Measurements from ENCODE around the gene ONECUT2.
"Not testable (repeated sequence)": the region's sequence is repeated elsewhere in the genome, so short reads cannot be mapped to it uniquely, and the experiment has no call there.

The ONECUT2 gene

DNA sequence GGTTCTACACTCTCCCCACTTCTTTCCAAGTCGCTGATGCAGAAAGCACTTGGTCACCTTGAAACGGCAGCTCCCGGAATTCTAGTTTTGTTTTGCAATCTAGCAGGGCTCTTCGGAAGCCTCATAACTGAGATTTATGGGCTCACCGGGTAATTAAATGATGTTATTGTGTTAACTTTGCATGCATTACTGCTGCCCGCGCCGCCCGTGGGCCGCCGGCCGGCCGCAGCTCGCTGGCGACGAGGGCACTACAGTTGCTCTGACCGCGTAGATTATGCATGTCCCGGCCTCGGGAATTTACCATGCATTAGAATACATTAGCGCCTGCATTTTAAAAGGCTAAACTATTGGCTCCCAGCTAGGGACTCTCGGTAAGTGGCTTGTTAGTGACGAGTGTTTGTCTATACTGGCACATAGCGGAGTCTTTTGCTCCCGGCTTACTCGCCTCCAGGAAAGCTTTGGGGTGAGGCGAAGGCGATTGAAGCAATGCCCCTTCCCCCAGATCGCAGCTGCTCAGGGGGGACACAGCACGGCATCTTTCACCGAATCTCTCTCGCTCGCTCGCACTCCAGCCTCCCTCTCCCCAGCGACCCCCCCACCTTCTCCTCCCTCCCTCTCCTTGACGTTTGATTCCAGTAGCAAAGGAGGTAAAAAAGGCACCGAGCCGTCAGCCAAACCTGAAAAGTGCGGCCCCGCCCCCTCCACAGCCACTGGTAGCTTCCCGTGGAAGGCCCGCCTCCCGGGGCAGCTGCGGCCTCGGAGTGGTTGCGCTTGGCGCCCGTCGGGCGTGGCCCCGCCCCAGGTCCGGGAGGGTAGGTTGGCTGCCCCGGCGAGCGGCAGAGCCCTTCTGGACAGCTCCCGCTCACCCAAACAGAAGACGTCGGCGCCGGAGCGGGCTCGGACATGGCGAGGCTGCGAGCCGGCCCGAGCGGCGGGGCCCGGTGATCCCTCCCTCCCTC is at the start of gene ONECUT2:
Gene ONECUT2, plus strand, starts transcription at position 839 of the 959 bp plus-strand sequence. CDS start 343 bp downstream, outside the sequence.
- Mint-ChIP-seq H3K27ac (peak within 1 kb of the TSS; percentile 73), H3K36me3 (ENCODE audit: low read depth) (peaks cover 3% of the 10 kb centered on the region), H3K4me1 (ENCODE audit: low read depth) (peaks cover 2% of the 10 kb centered on the region), H3K27me3 (ENCODE audit: low read depth) (peaks cover 88% of the 10 kb centered on the region), H3K4me3 (peak within 1 kb of the TSS; percentile 50), H3K9me3 (peaks cover 4% of the 10 kb centered on the region)
- DNase-seq (ENCODE audit: low spot score) = peak; percentile 25

DNA sequence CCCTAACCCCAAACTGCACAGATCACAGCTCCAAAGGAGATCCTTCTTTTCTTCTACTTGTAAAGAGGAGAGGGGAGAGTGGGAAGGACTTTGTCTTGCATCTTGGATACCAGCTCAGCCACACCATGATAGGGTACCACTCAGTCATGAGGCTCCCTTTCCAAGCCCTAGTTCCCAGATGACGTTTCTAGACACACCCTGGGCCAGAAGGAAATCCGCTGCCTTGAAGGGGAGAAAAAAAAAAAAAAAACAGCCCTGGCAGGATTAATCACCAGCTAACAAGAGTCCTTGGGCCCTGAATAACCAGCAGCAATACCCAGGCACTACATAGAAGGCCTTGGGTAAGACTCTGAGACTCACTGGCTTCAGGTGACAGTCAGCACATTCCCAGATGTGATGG is 45.9 kb upstream of the ONECUT2 start:
- Mint-ChIP-seq H3K9me3 (no peaks in the 10 kb centered on the region), H3K4me1 (ENCODE audit: low read depth) (no peaks in the 10 kb centered on the region), H3K36me3 (ENCODE audit: low read depth) (no peaks in the 10 kb centered on the region)

DNA sequence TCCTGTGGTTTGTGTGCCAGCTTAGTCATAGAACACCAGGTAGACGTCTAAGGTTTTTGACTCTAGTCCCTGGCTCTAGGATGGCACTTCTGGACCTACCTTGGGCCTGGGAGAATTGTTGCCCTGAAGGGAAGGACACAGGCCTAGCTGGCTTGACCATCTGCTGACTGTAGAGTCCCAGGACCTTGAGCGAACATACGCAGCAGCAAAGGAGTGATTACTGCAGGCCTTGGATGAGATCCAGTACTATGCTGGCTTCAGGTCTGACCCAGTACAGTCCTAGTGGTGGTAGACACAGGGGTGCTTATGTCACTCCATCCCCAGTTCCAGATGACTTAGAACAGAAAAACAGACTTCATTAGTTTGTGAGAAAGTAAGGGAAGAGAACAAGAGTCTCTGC is 45.1 kb upstream of the ONECUT2 start:
- Mint-ChIP-seq H3K27ac (no peak overlapping the region), H3K36me3 (ENCODE audit: low read depth) (no peaks in the 10 kb centered on the region), H3K4me1 (ENCODE audit: low read depth) (no peaks in the 10 kb centered on the region), H3K27me3 (ENCODE audit: low read depth) (no peaks in the 10 kb centered on the region), H3K4me3 (no peak overlapping the region), H3K9me3 (no peaks in the 10 kb centered on the region)
- no peak for DNase-seq (ENCODE audit: low spot score)

More for the DNA sequence above, 45.9 kb upstream of the ONECUT2 start:
- H3K27ac Mint-ChIP-seq = no peak overlapping the region
- H3K4me3 Mint-ChIP-seq = no peak overlapping the region
- DNase-seq (ENCODE audit: low spot score) = no peak
- no peaks in the 10 kb centered on the region for H3K27me3 Mint-ChIP-seq (ENCODE audit: low read depth)

DNA sequence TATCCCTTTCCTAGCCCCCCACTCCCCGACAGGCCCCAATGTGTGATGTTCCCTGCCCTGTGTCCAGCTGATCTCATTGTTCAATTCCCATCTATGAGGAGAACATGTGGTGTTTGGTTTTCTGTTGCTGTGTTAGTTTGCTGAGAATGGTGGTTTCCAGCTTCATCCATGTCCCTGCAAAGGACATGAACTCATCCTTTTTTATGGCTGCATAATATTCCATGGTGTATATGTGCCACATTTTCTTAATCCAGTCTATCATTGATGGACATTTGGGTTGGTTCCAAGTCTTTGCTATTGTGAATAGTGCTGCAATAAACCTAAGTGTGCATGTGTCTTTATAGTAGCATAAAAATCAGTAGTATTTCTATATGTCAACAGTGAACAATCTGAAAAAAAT is 40.4 kb upstream of the ONECUT2 start:
- not testable (repeated sequence) for H3K27ac Mint-ChIP-seq; H3K27me3 Mint-ChIP-seq (ENCODE audit: low read depth); H3K36me3 Mint-ChIP-seq (ENCODE audit: low read depth); DNase-seq (ENCODE audit: low spot score); H3K4me3 Mint-ChIP-seq; H3K9me3 Mint-ChIP-seq; H3K4me1 Mint-ChIP-seq (ENCODE audit: low read depth)

DNA sequence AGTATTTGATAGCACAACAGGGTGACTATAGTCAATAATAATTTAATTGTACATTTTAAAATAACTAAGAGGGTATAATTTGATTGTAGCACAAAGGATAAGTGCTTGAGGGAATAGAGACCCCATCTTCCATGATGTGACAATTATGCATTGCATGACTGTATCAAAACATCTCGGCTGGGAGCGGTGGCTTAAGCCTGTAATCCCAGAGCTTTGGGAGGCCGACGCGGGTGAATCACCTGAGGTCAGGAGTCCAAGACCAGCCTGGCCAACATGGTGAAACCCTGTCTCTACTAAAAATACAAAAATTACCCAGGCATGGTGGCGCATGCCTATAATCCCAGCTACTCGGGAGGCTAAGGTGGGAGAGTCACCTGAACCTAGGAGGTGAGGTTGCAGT is 38.3 kb upstream of the ONECUT2 start:
- not testable (repeated sequence) for H3K4me1 Mint-ChIP-seq (ENCODE audit: low read depth); H3K36me3 Mint-ChIP-seq (ENCODE audit: low read depth); H3K9me3 Mint-ChIP-seq; H3K27ac Mint-ChIP-seq; DNase-seq (ENCODE audit: low spot score); H3K4me3 Mint-ChIP-seq; H3K27me3 Mint-ChIP-seq (ENCODE audit: low read depth)

DNA sequence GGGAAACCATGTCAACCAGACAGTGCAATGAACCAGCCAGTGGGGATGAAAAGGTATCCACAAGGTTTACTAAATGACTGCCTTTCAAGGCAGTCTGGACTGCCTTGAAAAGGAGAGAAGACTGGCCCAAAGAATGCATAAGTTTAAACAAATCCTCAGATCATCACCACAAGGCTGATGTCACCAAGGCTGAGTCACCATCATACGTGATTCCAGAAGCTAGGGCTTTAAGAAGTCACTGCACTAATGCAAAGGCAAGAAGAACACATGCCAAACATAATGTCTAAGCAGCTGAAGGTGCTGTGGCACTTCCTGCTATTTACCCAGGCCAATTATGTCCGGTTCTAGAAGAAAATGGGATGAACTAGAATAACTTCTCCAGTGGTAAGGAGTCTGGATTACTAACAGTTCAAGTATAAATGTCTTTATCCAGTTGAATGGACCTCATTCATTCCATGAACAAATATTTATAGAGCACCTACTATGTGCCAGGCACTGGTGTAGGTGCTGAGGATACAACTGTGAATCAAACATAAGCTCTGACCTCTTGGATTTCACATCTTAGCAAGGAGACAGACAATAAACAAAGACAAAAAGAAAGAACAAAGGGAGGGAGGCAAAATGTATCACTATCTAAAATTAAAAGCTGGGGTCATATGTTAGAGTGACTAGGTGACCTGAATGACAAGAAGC is 37.6 kb upstream of the ONECUT2 start:
- no peaks in the 10 kb centered on the region for H3K4me1 Mint-ChIP-seq (ENCODE audit: low read depth)
- no peak for DNase-seq (ENCODE audit: low spot score)
- H3K27me3 Mint-ChIP-seq (ENCODE audit: low read depth) = no peaks in the 10 kb centered on the region
- H3K36me3 Mint-ChIP-seq (ENCODE audit: low read depth) = no peaks in the 10 kb centered on the region
- H3K4me3 Mint-ChIP-seq = no peak overlapping the region
- no peaks in the 10 kb centered on the region for H3K9me3 Mint-ChIP-seq
- no peak overlapping the region for H3K27ac Mint-ChIP-seq

DNA sequence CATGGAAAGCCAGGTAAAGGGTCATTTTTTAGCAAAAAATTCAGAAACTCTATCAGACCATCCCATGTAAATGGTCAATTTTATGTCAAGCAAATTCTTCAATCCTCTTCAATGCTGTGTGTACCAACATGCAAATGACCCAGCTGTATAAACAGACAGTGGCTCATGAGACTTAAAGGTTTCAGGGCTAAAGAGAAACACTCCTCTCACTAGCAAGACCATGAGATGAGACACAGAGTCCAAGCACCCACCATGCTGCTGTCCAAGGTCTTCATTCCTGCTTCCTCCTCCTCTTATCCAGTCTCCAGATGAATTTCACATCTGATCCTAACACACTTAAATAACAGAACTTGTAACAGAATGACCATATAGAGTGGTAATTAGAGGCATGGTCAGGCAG is 30.8 kb upstream of the ONECUT2 start:
- Mint-ChIP-seq H3K4me1 (ENCODE audit: low read depth) (no peaks in the 10 kb centered on the region), H3K27me3 (ENCODE audit: low read depth) (peaks cover 2% of the 10 kb centered on the region), H3K36me3 (ENCODE audit: low read depth) (no peaks in the 10 kb centered on the region), H3K9me3 (no peaks in the 10 kb centered on the region), H3K4me3 (no peak overlapping the region), H3K27ac (no peak overlapping the region)
- DNase-seq (ENCODE audit: low spot score) = no peak

DNA sequence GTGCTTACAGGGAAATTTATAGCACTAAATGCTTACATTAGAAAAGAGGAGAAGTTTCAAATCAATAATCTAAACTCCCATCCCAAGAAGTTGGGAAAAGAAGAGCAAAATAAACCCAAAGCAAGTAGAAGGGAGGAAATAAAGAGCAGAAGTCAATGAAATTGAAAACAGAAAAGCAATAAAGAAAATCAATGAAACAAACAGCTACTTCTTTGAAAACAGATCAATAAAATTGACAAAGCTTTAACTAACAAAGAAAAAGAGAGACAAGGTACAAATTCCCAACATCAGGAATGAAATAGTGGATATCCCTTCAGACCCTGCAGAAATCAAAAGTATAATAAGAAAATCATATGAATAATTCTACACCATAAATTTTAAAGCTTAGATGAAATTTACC is 25.5 kb upstream of the ONECUT2 start:
- Mint-ChIP-seq H3K27ac (no peak overlapping the region), H3K27me3 (ENCODE audit: low read depth) (peaks cover 4% of the 10 kb centered on the region), H3K4me3 (no peak overlapping the region), H3K9me3 (no peaks in the 10 kb centered on the region), H3K4me1 (ENCODE audit: low read depth) (no peaks in the 10 kb centered on the region), H3K36me3 (ENCODE audit: low read depth) (no peaks in the 10 kb centered on the region)
- no peak for DNase-seq (ENCODE audit: low spot score)

DNA sequence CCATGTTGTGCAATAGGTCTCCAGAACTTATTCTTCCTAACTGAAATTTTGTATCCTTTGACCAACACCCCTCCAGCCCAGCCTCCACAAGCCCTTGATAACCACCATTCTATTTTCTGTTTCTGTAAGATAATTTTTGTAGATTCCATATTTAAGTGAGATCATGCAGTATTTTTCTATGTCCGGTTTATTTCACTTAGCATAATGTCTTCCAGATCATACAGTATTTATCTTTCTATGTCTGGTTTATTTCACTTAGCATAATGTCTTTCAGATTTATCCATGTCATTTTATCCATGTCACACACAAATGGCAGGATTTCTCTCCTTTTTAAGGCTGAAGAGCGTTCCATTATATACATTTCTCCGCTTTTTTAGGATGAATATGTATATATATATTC is 24.4 kb upstream of the ONECUT2 start:
- H3K4me3 Mint-ChIP-seq = no peak overlapping the region
- H3K36me3 Mint-ChIP-seq (ENCODE audit: low read depth) = no peaks in the 10 kb centered on the region
- no peak for DNase-seq (ENCODE audit: low spot score)
- H3K9me3 Mint-ChIP-seq = no peaks in the 10 kb centered on the region
- no peaks in the 10 kb centered on the region for H3K4me1 Mint-ChIP-seq (ENCODE audit: low read depth)
- H3K27me3 Mint-ChIP-seq (ENCODE audit: low read depth) = peaks cover 4% of the 10 kb centered on the region
- no peak overlapping the region for H3K27ac Mint-ChIP-seq

DNA sequence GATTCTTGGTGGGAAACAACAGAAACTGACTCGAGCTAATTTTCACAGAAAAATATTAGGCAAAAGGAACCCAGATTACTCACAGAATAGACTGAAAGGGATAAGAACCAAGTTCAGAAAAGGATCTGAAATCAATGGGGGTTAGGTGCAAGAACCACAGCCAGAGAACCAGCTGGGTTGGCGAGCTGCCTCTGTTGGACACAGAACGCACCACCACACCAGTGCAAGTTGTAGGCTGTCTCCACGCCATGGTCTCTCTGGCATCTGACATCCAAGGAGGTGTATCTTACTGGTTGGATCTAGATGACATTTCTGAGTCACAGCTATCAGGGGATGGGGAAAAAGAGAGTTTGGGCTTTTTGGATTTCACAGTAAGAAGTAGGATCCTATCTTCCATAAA is 18.6 kb upstream of the ONECUT2 start:
- no peaks in the 10 kb centered on the region for H3K36me3 Mint-ChIP-seq (ENCODE audit: low read depth)
- H3K4me3 Mint-ChIP-seq = no peak overlapping the region
- H3K9me3 Mint-ChIP-seq = no peaks in the 10 kb centered on the region
- no peak overlapping the region for H3K27ac Mint-ChIP-seq
- peaks cover 4% of the 10 kb centered on the region for H3K27me3 Mint-ChIP-seq (ENCODE audit: low read depth)
- no peaks in the 10 kb centered on the region for H3K4me1 Mint-ChIP-seq (ENCODE audit: low read depth)
- no peak for DNase-seq (ENCODE audit: low spot score)

DNA sequence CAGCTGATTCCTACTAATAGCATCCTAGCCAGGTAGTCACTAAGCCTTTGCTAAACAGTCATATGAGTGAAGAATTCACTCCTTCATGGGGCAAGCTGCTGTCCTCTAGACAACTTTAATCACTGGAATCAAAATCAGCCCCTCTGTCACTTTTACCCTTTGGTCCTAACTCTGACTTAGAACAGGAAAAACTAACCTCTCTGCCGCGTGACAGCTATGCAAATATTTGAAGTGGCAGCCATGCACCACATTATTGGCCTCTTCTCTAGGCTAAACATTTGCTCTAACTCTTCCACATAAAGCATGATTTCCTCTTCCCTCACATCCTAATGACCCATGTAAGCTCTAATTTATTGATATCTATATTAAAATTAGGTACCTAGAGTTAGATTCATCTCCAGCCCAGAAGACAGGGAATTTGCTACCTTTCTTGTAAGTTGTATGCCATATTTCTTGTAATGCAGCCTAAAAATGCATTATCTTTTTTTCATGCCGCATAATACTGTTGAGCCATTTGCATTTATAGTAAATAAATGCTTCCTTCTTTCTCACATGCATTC is 12.8 kb upstream of the ONECUT2 start:
- no peak overlapping the region for H3K27ac Mint-ChIP-seq
- H3K36me3 Mint-ChIP-seq (ENCODE audit: low read depth) = no peaks in the 10 kb centered on the region
- peaks cover 19% of the 10 kb centered on the region for H3K27me3 Mint-ChIP-seq (ENCODE audit: low read depth)
- H3K9me3 Mint-ChIP-seq = no peaks in the 10 kb centered on the region
- H3K4me3 Mint-ChIP-seq = no peak overlapping the region
- H3K4me1 Mint-ChIP-seq (ENCODE audit: low read depth) = no peaks in the 10 kb centered on the region
- no peak for DNase-seq (ENCODE audit: low spot score)

DNA sequence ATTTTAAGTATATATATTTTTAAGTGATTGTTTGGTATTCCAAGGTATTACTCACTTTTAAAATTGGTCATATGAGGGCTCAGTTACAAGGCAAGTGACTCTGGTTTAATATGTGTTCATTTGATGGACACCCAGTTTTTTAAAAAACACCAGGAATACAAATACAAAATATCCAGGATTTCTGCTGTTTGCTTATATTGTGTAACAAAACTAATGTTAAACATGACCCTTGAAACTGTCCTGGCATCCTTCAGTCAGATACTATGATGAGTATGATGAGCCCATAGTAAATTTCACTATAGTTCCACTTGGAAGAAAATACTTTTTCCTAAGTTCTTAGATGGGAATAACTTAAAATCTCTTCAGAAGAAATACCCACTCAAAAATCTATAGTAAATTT is 11.4 kb upstream of the ONECUT2 start:
- no peak overlapping the region for H3K27ac Mint-ChIP-seq
- no peak overlapping the region for H3K4me3 Mint-ChIP-seq
- no peaks in the 10 kb centered on the region for H3K9me3 Mint-ChIP-seq
- no peak for DNase-seq (ENCODE audit: low spot score)
- no peaks in the 10 kb centered on the region for H3K4me1 Mint-ChIP-seq (ENCODE audit: low read depth)
- H3K27me3 Mint-ChIP-seq (ENCODE audit: low read depth) = peaks cover 20% of the 10 kb centered on the region
- no peaks in the 10 kb centered on the region for H3K36me3 Mint-ChIP-seq (ENCODE audit: low read depth)

DNA sequence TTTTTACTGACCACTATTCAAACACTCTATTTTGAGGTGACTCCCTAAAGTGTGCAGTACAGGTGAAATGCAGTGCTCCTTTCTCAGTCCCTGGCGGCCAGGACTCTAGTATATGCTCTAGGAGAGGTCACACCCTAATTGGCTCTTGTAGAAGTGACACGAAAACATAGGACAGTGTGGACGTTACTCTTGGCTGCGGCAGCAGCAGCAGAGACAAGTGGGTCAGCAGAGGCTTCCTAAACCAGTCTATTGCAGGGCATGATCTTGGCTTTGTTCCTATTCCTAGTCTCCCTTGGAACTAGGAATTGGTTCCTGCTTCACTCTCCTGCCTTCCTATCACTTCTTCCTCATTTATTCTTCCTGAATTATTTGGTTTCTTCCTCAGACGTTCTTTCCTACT is 10.1 kb upstream of the ONECUT2 start:
- Mint-ChIP-seq H3K4me1 (ENCODE audit: low read depth) (peaks cover 6% of the 10 kb centered on the region), H3K27me3 (ENCODE audit: low read depth) (peaks cover 32% of the 10 kb centered on the region), H3K27ac (no peak overlapping the region), H3K4me3 (no peak overlapping the region), H3K9me3 (peaks cover 6% of the 10 kb centered on the region), H3K36me3 (ENCODE audit: low read depth) (peaks cover 2% of the 10 kb centered on the region)
- DNase-seq (ENCODE audit: low spot score) = no peak

DNA sequence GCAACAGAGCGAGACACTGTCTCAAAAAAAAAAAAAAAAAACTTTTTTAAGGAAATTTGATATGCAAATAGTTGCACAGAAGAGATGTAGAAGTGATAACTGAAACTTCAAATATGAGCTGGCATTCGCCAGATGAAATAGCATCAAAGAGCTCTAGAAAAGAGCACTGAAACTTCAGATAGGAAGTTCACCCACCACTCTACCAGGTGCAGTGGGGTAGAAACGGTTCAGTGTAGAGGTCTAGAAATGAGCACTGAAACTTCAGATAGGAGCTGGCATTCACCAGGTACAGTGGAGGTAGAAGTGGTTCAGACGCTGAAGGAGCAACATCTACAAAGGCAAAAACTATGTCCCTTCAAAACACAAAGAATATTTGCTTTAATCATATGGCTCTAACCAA is 9.0 kb upstream of the ONECUT2 start:
- H3K27ac Mint-ChIP-seq = no peak overlapping the region
- peaks cover 6% of the 10 kb centered on the region for H3K4me1 Mint-ChIP-seq (ENCODE audit: low read depth)
- no peak overlapping the region for H3K4me3 Mint-ChIP-seq
- peaks cover 6% of the 10 kb centered on the region for H3K9me3 Mint-ChIP-seq
- no peak for DNase-seq (ENCODE audit: low spot score)
- peaks cover 2% of the 10 kb centered on the region for H3K36me3 Mint-ChIP-seq (ENCODE audit: low read depth)
- peaks cover 43% of the 10 kb centered on the region for H3K27me3 Mint-ChIP-seq (ENCODE audit: low read depth)

Measured in T-helper 2 cell treated with Interferon-gamma antibody and Interleukin-4, amounts not matched to agents 5 μg/mL and 100 μg/mL, for 36 hours (primary cell).